DMS114 treated with DMSO at 0.1 percent for 48 hours (cell line): ENCODE measurements around the gene LTK.
A peak's percentile ranks its signal among the peaks of the same experiment; 100 is the strongest.

ENCODE experiments used
- DNase-seq: peaks from one replicate; lab custom pipeline; 2025; ENCODE audit not compliant: unreplicated experiment; lab: John Stamatoyannopoulos, UW

Gene LTK

DNA sequence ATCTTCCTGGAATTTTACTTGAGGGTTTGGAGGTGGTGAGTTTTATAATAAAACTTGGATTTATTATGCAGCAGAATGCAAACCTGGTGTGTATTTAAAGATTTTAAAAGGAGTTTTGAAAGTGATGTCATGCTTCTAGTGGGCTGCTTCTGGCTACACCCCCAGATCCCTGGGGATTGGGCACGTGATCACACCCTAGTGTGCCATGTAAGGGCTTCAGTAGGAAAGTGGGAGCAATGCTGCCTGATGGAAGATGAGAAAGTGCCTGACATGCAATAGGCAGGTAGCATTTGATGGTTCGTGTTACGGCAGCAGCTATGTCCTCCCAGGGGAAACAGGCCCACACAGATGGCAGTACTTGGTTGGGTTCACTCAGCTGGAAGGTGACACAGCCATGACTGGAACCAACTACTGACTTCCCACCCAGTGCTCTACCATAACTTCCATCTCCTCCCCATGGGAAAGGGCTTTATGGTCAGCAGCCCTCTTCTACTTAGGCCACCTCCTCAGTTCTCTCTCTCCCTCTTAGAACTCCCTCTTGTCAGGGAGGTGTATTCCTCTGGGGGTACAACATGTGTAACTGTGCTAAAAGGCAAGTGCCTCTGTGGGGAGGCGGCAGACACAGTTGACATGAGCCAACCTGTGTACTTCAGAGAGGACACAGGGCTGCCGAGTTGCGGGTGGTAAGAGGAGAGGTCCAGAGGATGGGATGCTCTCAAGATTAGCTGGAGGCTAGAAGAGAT, 14.3 kb downstream of the LTK start:
- no peak for DNase-seq

DNA sequence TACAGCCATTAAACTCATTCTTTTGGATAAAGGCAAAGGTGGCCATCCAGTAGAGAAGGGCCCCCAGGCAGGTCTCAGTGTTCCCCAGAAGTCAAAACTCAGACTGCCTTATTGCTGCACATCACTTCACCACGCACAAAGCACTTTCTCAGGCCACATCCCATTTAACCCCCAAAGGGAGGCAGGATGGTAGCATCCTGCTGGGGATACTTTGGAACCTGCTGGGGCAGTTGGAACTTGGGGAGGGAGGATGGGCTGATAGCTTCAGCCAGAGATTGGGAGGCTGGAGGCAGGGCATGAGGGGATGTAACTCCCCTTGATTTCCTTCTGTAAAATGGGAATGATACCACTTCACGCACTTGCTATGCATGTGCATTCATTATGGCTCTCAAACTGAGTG, 15.0 kb downstream of the LTK start:
- no peak for DNase-seq

DNA sequence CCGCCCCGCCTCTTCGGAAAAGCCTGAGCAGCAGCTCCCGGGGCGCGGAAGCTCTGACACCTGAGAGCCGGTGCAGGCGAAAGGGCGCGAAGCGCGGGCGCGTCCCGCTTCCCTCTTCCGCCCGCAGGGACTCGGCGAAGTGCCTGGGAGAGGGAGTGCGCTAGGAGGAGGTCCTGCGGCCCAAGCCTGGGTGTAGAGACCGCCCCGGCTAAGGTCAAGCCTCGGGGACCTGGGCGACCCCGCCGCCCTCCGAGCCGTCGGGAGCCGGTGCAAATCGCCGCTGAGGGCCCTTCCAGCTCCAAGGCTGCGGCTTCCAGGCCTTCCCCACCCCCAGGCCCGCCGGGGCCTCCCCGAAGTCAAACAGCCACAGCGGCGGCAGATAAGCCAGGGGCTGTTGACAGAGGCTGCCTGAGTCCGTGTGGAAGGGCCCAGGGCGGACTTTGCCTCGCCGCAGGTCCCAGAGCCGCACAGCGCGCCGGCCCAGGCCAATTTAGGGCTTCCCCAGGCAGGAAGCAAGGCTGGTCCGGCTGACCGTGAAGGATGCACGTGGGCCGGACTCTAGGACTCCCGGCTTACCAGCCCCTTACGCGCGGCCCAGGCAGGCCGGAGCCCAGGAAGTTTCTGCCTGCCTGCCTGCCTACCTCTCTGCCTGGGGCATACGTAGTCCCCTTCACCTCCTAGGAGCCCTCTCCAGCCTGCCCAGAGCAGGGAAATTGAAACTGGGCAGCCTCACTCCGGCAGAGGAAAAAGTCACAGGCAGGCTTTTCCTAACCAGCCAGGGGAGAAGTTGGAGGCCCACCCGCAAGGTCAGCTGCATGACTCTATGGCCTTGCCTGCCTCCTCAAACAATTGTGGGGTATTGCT, 17.7 kb downstream of the LTK start:
- DNase-seq, result no peak

DNA sequence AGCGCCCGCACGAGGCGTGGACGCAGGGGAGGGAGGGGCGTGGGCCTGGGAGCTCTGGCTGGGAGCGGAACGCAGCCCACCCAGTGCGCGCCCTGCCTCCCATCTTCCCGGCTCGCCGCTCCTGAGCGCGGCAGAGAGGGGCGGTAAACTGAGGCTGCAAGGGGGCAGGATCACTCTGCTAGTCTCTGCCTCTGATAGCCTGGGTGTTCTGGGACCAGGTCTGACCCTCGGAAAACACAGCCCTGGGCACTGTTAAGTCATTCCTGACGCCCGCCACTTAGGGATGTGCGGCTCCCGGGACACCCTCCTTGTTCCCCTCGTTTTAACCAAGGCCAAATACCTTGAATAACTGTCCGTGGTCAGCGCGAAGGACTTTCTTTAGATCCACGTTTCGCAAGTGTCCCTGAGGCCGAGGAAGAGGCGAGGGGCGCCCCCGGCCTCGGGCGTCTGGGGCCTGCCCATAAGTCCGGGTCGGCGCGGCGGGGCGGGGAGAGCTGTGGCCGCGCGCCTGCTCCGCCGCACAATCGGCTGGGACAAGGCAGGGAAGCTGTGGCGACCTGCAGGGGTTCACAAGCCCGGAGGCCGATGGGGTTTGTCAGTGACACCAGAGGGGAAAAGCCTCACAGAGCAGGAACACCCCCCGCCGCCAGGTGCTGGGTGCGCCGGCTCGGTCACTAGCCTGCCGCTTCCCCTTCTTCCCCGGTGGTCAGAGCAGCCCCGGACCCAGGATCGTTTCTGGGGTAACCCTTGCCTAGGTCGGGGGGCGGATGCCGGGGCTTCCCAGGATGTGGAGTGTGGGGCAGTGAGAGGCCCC, 18.5 kb downstream of the LTK start:
- DNase-seq, result no peak

DNA sequence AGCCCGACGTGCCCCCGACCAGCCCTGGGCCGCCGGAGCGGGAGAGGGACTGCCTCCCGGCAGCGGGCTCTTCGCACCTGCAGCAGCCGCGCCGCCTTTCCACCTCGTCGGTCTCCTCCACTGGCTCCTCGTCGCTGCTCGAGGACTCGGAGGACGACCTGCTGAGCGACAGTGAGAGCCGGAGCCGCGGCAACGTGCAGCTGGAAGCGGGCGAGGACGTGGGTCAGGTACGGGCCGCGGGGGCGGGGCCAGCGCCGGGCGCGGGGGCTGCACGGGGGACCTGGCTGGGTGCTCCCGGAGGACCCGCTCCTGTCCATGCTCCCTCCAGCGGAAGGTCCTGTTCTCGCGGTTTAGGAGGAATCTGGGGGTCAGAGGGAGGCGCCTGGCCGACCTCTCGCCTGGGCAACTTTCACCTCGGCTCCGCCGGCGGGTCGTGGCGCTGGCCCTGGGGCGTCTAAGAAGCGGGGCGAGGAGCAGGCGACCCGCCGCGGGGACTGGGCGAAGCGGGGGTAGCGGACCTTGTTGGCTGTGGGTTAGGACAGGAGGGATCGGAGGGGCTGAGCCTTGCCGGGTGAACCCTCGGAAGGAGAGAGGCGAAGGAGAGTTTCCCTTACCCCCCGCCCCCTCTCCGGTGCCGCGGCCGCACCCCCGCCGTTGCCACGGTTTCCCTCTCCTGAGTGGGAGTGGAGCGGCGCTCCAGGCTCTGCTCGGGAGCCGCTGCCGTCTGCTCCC, 19.3 kb downstream of the LTK start:
- no peak for DNase-seq

DNA sequence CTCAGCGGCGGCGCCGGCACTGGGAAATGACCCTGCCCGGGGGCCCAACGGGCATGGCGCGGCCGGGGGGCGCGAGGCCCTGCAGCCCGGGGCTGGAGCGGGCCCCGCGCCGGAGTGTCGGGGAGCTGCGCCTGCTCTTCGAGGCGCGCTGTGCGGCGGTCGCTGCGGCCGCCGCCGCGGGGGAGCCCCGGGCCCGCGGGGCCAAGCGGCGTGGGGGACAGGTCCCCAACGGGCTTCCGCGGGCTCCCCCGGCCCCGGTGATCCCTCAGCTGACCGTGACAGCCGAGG, 19.8 kb downstream of the LTK start:
- no peak for DNase-seq

DNA sequence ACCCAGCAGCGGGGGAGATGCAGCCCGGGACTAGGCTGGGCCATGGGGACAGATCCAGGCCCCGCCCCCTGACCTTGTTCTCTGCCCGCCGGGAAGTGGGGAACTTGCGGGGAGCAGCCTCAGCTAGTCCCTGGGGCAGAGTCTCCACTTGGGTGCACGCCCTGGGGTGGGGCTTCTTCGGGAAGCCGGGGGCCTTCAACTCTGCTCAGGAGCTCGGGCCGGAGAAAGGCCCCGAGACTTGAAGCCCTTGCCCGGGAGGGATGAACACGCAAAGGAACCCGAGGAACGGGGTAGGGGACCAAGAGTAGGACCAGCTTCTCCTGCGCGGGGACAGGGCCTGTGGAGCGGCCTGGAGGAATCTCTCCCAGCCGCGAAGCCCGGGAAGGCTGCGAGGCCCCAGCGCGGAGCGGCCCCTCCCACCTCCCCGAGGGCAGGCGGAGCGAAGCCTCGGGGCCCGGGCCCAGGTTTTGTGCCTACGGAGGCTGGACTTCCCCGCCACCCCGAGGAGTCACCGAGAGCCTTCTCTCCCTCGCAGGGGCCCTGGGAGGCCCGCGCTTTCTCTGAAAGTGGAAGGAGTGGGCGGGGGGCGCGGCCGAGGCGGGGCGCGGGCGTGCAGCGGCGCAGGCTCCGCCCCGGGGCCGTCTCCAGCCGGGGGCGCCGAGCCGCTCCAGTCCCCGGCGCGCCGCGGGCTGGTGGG, 20.3 kb downstream of the LTK start, which contains the start of gene ITPKA:
TSS of gene ITPKA (plus strand) at position 670 of the 697 bp plus-strand sequence. CDS start 54 bp downstream, outside the sequence.
- DNase-seq, result peak; percentile 17

DNA sequence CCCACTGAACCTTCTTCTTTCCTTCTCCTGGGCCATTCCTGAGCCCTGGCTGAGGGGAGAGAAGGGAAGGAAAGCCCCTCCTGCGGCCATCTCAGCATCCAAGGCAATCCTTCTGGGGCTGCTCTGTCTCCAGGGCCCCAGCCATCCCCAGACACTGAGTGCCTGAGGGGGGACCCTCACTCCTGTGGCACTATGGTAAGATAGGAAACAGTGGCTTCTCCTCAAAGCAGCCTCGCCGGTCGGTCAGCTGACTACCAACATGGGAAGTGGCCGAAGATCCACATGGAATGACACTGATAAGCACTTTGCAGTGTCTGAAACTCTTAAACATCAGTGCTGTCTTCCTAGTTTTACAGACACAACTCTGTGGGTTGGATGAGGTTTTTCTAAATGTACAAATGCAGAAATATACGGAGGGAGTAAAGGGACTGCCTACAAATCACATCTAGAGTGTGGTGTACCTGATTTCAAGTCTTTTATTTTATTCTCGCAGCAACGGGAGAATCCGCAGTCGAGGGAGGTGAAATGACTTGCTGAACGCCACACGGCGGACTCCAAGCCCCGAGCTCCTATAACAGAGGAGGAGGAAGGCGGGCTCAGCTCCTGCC, 20.9 kb downstream of the LTK start:
- DNase-seq, result no peak

DNA sequence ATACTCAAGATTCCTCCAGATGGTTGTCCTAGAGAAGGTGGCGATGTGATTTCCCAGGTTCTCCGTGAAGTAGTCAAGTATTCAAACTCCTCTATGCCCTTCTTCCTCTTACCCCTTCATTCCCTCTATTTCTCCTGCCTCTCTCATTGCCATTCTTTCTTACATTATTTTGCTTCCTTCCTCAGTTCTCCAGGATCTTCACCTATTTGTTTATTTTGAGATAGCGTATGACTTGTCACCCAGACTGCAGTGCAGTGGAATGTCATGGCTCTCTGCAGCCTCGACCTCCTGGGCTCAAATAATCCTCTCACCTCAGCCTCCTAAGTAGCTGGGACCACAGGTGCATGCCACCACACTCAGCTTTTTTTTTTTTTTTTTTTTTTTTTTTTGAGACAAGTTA, 21.7 kb downstream of the LTK start:
- DNase-seq, result no peak

DNA sequence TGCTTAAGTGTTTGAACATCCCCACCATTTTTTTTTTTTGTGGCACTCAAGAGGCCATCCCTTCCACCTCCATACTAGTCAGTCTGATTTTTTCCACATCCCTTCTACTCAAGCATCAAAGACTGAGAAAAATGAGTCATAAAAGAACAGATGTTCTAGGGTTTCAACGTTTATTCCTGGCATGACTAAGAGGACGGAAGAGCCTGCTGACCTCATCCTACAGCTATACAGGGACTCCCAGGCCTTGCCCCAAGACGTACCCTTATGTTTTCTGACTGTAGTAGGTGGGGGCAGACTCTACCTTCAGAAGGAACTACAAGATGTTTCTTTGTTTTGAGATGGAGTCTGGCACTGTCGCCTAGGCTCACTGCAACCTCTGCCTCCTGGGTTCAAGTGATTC, 23.3 kb downstream of the LTK start:
- DNase-seq, result no peak

DNA sequence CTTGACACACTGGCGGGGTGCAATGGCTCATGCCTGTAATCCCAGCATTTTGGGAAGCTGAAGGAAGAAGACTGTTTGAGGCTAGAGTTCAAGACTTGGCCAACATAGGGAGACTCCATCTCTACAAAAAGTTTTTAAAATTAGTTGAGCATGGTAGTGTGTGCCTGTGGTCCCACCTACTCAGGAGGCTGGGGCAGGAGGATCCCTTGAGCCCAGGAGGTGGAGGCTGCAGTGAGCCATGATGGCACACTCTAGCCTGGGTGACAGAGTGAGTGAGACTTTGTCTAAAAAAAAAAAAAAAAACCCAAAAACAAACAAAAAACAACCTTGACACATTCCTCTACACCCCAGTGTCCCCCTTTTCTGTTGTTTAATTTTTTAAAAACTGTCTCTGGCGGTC, 24.0 kb downstream of the LTK start:
- no peak for DNase-seq

DNA sequence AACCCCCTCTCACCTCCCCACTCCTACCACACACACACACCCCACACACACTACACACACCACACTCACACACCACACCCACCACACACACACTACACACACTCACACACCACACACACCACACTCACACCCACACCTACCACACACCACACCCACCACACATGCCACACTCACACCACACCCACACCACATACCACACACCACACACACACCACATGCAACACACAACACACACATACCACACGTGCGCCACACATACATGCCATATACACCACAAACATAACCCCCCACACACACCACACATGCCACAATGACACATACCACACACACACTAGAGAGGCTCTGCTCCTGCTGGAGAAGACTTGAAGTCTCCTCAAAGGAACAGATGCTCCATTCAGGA, 25.8 kb downstream of the LTK start:
- no peak for DNase-seq

DNA sequence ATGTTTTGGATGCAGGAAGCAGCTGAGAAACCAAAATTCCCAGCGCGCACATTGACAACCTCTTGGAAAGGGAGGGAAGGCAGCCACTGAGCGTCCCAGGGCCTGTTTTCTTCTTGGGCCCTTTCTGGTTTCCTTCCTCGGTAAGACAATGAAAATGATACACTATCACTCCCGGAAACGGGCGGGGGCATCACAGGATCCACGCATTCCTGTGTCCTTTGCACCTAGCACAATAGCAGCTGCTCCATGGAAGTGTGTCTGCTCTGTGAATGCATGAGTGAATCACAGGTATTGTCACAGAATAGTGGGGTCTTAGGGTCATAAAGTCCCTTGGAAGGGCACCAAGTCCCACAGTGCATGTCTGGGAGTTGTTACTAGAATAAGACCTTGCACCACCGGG, 26.2 kb downstream of the LTK start:
- DNase-seq, result no peak

DNA sequence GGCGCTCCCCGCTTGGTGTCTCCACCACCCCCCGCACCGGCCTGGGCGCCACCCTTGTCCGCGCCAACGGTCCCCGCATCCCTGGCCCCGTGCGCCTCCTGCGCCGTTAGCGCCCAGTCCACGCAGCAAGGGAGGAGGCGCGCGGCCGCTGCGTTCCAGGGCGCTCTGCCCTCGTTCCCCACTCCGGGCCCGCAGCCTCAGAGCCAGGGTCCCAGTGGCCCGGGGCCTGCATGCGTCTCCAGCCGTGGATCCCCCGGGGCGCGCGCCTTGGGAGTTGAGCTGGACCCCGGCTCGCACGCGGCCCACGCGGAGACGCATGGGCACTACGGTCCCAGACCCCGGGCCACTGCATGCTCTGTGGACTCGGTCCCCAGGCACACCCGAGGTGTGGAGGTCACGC, 27.3 kb downstream of the LTK start:
- no peak for DNase-seq

DNA sequence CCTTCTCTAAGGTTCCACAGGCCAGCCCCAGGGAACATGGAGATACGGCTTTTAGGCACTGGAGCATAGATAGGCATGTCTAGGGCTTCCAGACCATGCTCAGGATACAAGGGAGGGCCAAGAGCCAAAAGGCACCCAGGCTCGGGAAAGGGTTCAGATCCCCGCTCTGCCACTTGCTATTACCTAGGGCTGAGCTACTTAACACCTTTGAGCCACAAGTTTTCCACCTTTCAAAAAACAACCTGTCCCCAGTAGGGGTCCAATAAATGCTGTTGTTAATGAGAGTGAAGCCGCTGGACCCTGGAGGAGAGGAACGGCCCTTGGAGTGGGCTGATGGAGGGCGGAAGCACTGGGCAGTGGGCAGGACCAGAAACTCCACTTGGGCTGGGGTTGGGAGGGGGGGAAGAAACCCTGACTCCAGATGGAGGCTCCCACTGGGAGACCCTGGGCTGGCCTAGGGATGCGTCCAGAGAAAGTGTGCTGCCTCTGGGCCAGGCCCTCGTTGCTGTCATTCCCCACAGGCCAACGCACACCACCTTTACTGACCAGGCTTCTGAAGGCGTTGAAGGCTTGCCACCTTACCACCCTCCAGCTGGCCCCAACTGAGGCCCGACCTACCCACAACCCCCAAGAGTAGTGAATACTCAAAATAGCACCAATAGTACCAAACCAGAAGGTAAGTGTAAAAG, 28.5 kb downstream of the LTK start:
- no peak for DNase-seq

DNA sequence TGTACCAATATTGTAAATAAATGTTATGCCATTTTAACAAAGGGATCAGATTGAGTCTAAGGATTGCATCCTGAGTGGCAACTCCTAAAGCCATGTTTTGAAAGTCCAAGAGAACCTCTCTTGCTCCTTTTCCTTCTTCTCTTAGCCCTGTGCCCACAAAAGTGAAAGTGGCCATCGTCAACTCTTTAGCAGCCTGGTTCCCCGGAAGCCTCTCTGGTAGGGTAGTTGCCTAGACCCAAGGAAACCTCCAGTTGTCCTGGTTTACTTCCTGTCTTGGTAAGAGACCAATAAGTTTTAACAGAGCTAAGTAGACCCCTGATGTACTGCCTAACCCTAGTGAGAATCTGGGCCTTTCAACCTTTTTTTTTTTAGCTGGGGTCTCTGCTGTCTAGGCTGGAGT, 30.1 kb downstream of the LTK start:
- DNase-seq, result no peak

DNA sequence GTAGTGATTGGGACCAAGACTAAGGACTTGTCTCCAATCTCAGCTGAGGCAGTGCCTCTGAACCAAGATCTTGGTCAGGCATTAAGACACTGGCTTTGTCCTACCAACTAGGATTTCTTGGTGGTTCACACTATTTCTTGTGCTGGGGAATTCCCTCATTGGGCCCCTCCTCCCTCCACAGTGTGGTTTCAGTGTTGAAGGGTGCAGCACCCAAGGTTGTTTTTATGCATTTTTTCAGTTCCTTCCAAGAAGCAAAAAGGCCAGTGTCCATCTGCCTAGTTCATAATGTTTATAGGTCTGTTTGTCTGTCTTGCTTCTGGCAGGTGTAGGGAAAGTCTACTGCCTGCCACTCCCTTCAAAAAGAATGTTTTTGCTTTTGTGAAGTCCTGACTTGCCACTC, 30.5 kb downstream of the LTK start:
- DNase-seq, result no peak

DNA sequence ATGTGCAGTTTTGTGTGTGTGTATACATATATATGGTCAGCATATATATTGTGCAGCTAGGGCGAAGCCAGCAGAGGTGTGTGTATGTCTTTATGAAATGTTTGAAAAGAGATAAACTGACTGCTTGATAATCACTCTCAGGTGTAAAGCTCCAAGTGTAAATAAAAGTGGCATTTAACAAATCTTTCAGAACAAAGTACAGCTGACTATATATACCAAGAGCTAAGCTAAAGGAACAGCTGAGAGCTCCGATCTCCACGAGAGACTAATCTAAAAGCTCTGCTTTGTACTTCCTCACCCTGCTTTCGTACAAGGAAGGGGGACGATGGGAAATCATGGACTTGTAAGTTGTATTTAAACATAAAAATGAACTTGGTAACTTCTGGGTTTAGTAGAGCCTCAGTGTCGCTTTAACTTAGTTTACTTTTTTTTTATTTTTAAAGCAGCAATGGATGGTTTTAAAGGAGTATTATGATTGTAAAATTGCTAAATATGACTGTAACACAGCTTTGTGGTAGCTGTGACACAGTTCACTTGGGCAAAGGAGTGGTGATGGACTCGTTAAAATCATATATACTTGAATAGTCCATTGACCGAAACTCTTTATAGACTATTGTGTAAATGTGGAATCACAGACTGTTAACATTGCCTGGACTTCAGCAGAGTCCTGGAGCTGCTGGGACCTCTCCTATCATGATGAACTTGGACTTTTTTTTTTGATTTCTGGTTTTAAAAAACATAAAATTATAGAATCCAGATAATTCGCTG, 31.3 kb downstream of the LTK start:
- DNase-seq, result no peak
